Inflammatory macrophage (primary cell): Measurements from ENCODE around the gene PKNOX2.

ENCODE experiments used
- DNase-seq, 2 donors: peaks; one replicate each; pipeline ENCODE4 v3.0.0-alpha.2; 2020 to 2022

PKNOX2 gene

DNA sequence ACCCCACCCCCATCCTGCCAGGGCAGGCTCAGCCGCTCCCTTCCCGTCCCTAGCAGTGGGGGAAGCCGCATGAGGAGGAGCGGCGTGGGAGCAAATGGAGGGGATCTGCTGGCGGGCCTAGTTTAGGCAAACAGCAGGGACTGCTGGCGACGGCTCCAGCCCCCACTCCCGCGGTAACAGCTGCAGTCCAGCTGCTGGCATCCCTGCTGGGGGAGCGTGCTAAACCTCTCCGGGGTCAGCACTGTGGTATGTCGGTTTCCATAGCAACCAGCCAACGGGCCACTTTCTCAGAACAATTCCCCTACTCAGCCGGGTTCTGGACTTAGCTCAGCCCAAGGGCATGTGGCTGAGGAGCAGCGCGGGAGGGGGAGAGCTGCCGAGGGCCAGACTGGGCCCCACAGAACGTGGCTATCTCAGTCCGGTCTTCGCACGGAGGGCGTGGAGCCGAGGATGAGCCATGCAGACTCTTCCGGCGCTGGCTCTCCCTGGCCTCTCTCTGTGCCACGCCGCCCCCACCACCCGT, 98.8 kb downstream of the PKNOX2 start:
- DNase-seq: no peak

GRCh38 chr11:125264100-125265022, 99.8 kb downstream of the PKNOX2 start:
- DNase-seq: no peak

- no peak for DNase-seq
These were observed 103.0 kb downstream of the PKNOX2 start for GRCh38 chr11:125267548-125267947.

DNA sequence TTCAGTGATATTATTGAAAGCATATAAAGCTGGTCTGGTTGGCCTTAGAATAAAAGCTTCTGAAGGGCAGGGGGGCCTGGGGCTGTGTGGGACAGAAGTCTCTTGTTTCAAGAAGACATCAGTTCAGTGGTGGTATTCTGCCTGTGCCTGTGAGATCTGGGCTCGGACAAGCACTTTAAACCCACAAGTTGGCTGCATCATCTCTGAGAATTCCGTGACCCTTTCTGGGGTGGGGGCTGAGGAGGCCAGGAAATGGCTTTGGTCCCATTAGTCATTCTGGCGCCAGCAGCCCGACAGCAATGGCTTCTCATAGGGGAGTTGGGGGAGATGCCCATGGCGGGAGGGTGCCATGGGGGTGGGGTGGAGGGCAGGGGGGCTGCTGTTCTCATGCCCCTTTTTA, 104.1 kb downstream of the PKNOX2 start:
- no peak for DNase-seq

- DNase-seq: no peak
These were observed 105.6 kb downstream of the PKNOX2 start for GRCh38 chr11:125270106-125270505.

DNA sequence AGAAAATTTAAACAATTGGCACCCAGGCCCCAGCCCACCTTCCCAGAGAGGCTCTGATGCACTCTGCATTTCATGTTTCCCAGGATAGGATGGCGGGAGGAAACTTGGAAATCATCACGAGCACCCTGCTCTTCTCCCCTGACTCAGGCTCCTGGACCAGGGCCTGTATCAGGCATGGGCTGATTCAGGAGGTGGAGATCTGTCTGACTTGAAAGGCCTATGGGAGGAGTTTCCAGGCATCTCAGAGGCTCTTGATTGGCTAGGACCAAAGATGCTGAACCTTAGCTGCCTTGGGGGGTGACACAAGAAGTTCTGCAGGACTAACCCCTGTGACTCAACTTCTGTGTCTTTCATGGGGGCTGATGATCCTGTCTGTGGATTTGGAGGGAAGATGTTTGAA, 106.2 kb downstream of the PKNOX2 start:
- no peak for DNase-seq

DNA sequence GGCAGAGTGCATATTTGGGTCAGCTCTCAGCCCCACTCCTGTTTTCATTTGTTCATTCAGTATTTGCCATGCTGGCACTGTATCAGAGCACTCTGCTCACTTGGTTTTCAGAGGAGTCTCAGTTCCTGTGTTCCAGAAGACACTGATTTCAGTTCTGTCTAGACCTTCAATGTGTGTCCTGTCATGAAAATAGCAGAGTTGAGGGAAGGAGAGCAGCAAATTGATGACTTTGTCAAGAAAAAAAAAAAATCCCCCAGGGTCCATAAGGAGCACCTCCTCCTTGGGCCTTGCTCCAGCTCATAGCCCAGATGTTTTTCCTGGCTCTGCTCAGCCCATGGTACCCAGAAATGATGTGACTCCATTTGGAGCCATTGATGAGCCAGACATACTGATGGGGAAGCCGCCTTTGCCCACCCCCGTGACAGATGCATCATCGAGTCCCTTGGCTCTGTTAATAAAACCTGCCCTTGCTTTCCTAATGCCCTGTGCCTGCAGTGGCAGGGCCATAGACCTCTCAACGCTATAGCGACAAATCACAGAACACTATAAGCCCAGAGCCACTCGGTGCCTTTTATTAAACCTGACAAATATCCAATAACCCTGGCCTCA, 107.0 kb downstream of the PKNOX2 start:
- DNase-seq: no peak

GRCh38 chr11:125272092-125272491, 107.5 kb downstream of the PKNOX2 start:
- no peak for DNase-seq

DNA sequence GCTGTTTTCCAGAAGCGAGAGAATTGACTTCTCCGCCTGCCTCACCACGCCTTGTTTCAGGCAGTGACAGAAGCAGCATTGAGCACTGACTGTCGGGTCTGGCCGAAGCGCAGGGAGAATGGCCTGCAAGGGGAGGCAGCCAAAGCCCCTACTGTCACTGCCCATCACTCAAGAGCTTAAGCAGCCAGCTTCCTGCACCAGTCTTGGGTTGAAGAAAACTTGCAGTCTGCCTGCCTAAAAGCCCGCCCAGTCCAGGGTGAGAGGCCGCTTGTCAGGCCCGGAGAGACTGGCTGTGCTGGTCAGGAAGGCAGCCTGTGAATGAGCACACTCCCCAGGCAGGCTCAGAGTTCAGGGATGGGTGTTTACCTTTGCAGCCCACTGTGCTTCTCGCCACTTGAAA, 108.3 kb downstream of the PKNOX2 start:
- DNase-seq: no peak

- no peak for DNase-seq
These were observed 109.0 kb downstream of the PKNOX2 start for GRCh38 chr11:125273519-125274000.

DNA sequence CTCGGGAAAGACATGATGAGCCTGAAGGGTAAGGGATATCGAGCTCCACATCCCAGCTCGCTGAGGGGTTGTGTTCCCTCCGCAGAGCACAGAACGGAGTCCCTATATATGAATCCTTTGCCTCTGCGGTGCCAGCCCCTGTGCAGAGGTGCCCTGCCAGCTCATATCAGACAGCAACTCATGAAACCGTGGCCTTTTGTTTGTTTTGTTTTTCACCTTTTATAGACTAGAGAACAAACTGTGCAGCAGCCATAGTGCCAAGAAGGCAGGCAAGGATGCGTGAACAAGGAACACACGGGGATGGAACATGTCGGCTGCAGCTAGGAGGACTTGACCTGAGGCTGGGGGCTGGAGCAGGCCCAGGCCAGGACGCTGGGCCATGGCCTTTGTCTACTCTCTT, 109.8 kb downstream of the PKNOX2 start:
- DNase-seq: no peak

DNA sequence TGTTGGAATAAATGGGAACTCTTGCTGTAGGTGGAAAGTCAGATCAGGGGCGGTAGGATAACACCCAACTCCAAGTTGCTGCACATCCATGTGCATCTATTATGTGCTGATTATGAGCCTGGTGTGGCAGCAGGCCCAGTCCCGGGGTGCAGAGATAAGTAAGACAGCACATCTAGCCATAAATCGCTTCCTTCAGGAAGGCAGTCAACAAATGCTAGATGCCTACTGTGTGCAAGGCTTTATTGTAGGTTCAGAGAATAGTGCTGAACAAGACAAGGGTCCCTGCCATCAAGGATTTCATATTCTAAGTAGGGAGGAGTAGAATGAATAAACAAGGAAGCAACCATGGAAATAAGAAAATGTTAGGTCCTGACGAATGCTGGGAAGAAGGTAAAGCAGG, 110.2 kb downstream of the PKNOX2 start:
- no peak for DNase-seq

DNA sequence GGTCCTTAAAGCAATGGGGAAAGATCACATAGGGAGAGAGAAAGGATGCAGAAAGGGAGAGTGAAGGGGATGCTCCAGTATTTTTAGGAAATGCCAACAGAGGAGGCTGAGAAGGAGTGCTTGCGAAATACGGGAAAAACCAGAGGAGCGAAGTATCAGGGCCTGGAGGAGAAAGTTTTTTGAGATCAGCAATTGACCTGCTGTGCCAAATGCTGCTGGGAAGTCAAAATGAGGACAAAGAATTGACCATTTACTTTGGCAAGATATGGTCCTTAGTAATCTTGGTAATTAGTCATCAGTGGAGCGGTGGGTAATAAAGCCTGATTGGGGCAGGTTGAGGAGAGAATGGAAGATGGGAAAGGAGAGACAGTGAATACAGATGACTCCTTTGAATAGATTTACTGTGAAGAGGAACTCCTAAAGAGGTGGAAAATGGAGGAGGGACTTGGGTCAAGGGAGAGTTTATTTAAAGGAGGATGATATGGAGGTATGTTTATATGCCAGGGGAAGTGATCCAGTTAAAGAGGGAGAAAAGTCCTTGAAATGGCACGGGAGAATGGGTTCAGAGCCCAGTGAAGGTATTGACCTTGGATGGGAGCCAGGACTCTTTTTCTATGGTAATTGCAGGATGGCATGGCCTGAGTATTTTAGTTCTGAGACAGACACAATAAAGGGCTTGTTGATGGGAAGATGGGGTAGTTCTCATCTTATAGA, 111.5 kb downstream of the PKNOX2 start:
- DNase-seq: no peak

GRCh38 chr11:125276619-125276976, 112.0 kb downstream of the PKNOX2 start:
- DNase-seq: no peak

DNA sequence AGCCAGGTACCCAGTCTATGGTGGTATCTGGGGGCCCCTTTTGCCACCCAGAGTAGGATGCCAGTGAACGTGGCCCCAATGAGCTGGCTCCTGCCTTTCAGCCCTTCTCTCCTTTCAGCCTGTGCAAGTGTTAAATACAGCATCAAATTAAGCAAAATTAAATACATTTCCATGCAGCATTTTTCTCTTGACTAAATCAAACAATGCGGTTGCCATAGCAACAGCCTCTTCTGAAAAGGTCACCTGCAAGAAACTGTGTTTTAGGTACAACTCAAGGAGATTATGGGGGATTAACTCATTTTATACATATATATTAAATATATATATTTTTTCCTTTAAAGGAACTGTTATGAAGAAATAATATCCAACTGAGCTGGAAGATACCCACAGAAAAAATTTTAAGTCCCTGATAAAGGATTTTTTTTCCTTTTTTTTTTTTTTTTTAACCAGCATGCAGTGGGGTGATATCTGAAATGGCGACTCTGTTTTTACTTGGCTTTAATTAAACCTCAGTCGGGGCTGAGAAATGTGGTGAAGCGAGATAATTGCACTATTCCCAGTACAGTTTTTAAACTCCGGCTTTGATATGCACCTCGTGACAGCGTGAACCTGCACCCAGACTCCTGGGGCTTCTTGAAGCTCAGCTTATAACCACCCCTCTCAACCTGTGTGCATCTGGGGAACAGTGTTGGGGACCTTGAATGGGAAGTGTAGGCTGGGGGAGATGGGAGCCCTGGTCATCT, 115.3 kb downstream of the PKNOX2 start:
- DNase-seq: no peak

DNA sequence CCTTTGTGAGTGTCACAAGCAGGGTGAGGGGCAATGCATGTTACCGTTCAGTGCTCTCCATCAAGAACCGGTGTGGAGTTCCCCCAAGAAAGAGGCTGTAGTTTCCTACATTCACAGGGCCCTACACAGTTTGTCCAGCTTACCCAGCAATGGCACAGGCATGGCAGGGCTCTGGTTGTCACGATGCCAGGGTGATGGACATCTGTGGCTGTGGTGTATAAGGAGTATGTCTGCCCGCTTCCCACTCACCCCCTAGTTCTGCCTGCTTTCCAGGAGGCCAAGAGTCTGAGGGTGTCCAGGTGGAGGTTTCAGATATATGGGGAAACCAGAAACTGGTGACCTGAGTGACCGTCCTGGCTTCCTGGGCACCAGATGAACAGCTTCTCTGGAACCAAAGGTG, 116.1 kb downstream of the PKNOX2 start:
- DNase-seq: no peak

- no peak for DNase-seq
These were observed 117.5 kb downstream of the PKNOX2 start for GRCh38 chr11:125281831-125282595.

- no peak for DNase-seq
These were observed 118.0 kb downstream of the PKNOX2 start for GRCh38 chr11:125282596-125282914.

- no peak for DNase-seq
These were observed 119.8 kb downstream of the PKNOX2 start for GRCh38 chr11:125284245-125284850.

DNA sequence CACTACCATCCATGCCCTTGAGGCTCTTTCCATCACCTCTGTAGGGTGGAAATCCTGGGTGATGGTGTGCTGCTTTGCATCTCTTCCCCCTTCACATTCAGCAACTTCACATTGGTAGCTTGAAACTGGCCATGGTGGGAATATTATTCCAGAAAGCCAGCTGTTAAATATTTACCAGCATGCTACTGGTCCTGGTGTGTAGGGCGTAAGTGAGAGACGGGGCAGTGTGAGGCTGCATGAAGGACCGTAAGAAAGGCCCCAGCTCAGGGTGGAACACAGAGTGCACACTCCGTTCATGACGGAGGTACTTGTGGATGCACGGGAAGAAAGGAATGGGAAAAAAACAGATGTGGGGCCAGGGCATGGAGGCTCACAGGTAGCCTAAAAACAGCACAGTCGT, 121.3 kb downstream of the PKNOX2 start:
- DNase-seq: no peak

GRCh38 chr11:125286486-125286885, 121.9 kb downstream of the PKNOX2 start:
- DNase-seq: no peak
